AG20443 (cell line): Measurements from ENCODE around the gene MPIG6B.

Experiments used
- DNase-seq: peaks from one replicate; pipeline ENCODE4 v3.0.0; 2012; ENCODE audit warnings: low spot score, mixed read lengths

Gene MPIG6B

GRCh38 chr6:31767096-31767645, 44.0 kb downstream of the MPIG6B start:
- no peak for DNase-seq

- no peak for DNase-seq
Observed at GRCh38 chr6:31768363-31769257, 45.4 kb downstream of the MPIG6B start.

DNA sequence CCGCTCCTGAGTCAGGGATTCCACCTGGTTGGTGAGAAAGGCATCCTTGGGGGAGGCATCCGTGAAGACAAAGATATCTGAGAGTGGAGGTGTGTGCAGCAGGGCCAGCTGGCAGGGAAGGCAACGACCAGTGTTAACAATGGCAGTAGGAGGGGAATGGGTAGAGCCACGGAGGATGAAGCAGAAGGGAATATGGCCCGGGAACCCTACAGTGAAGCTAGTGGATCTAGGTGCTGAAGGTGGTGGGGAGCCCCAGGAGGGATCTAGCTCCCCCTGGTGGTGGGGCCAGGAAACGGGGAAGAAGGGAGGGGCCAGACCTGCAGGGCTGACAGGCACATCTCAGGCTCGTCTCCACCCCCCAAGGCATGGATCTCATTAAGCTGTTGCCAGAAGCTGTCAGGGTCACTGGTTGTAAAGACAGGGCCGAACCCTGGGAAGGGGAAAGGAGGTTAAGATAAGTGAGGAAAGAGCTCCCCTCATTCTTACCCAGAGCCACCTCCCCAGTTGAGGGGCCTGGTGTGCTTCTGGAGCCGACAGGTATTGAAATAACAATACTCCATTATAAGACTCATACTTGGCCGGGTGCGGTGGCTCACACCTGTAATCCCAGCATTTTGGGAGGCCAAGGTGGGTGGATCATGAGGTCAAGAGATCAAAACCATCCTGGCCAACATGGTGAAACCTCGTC, 46.7 kb downstream of the MPIG6B start:
- peak; percentile 88 for DNase-seq

DNA sequence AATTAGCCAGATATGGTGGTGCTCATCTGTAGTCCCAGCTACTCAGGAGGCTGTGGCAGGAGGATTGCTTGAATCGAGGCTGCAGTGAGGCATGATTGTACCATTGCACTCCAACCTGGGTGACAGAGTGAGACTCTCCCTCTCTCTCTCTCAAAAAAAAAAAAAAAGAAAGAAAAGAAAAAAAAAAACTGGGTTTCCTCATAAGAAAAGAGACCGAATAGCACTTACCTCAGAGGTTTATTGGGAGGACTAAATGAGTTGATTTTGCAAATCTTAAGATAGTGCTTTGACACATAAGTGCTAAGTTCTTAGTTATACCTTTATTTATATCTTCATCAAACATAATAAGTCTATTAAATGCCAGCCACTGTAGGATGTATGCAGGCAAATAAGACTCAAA, 47.7 kb downstream of the MPIG6B start:
- no peak for DNase-seq

DNA sequence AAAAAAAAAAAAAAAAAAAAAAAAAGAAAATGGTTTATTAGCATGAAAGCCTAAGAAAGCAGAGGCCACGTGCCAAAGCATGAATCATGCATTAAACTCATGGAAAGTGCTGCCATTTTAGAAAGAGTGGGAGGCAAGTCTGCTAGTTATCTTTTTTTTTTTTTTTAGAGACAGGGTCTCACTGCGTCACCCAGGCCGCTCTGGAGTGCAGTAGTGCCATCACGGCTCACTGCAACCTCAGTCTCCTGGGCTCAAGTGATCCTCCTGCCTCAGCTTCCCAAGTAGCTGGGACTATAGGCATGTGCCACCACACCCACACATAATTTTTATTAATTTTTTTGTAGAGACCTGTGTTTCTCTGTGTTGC, 48.8 kb downstream of the MPIG6B start:
- DNase-seq = no peak

DNA sequence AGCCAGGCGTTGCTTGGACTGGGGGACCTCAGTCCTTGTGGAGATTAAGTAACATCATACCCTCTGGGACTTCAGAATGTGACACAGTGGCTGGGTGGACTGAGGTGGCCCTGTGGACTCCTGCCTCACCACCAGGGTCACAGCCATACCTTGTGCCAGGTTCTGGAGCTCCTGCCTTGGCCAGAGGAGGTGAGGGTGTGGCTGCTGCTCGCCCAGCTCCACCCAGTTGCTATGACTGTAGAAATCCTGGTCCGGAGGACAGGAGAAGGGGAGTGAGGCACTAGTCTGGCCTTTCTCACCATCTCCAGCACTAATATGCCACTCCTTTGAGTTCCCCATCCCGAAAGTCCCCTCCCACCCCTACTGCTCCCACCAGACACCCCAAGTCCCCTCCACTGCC, 52.0 kb downstream of the MPIG6B start:
- no peak for DNase-seq

GRCh38 chr6:31775633-31776484, 52.7 kb downstream of the MPIG6B start:
- no peak for DNase-seq
